Measurements from ENCODE around the gene PIEZO1. TPM values are rescaled to one million over a fixed set of nuclear protein-coding genes. Genes with fewer than 3 reads are reported as not detected.

Gene PIEZO1
- total RNA-seq, 1 experiment from 2014 or later: 375 TPM

DNA sequence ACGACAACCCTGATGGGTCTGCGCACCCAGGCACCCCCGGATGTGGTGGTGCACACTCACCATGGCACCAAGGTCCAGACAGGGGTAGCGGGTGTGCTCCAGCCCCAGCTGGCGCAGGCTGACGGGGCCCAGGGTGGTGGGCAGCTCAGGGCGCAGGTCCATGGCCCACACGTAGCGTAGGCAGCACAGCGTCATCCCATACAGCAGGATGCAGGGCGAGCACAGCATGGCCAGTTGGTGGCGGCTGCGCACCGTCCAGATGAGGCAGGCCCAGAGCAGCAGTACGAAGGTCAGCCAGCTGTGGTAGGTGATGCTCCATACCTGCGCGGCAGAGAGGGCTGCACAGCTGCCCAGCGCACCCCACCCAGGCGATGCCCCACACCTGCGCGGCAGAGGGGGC, 48.9 kb downstream of the PIEZO1 start:
- no peak for DNase-seq (ENCODE audit: low spot score)

DNA sequence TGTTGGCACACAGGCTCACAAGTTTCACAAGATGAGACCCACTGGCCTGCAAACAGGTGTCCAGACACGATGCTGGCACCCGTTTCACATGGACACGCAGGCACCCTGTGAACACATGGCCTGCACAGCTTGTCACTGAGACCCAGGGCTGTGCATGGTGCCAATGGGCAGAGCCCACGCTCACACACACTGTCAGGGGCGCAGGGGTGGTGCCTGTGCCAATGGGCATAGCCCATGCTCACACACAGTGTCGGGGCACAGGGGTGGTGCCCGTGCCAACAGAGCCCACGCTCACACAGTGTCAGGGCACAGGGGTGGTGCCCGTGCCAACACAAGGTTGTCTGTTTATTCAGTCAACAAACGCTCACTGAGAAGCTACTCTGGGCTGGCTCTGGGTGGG, 49.4 kb downstream of the PIEZO1 start:
- DNase-seq (ENCODE audit: low spot score): no peak

DNA sequence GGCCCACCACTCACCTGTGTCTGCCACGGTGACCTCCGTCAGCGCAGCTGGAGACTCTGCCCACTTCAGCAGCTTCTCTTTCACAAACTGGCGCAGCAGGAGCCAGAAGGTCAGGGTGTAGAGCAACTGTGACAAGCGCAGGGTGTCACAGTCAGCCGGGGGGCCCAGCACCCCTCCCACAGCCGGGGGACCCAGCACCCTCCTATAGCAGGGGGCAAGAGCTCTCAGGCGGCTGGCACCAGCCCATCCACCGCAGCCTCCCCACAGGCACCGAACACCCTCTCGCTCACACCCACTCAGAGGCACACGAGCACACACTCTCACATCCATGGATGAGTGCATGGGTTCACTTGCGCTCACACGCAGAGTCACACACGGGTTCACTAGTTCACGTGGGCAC, 49.9 kb downstream of the PIEZO1 start:
- no peak for DNase-seq (ENCODE audit: low spot score)

DNA sequence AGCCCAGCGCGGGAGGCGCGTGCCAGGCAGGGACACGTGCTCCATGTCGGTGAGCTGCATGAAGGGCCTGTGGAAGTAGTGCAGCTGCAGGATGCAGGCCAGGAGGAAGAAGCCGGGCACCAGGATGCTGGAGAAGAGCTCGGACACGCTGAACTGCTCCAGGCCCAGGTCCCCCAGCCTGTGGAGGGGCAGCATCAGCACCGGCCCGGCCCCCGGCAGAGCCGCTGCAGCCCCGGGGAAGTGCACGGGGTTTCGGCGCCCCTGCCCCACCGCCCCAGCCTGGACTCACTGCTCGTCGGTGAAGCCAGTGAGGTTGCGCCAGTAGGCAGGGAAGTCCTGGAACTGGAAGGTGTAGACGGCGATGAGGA, 50.7 kb downstream of the PIEZO1 start:
- DNase-seq (ENCODE audit: low spot score): no peak

DNA sequence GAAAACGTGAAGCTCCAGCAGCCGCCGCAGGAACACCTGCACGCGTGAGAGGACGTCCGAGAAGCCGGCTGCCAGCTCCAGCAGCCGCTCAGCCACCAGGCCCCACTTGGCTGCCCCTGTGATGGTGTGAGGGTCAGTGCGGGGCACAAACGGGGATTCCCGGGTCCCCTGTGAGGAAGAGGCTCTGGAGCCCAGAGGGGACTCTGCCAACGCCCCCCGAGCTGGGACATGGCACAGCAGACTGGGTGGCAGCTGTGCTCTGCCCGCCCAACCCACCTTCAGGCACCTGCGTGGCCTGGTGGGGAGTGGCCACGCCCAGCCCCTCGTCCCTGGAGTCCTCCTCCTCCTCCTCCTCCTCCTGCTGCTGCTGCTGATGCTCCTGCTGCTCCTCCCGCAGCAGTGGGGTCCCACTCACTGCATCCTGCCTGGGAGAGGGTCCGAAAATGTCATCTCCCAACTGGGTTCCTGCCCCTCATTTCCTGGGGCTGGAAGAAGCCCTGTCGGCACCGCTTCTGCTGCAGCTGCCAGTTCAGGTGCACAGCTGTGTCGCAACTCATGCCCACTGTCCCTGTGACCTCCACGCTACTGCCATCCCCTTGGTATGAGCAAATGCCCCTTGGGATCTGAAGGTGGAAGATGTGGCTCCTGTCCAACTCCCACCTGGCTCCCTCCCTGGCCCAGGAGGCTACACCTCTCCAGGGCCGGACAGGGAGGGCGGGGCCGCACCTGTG, 51.2 kb downstream of the PIEZO1 start:
- DNase-seq (ENCODE audit: low spot score): no peak

DNA sequence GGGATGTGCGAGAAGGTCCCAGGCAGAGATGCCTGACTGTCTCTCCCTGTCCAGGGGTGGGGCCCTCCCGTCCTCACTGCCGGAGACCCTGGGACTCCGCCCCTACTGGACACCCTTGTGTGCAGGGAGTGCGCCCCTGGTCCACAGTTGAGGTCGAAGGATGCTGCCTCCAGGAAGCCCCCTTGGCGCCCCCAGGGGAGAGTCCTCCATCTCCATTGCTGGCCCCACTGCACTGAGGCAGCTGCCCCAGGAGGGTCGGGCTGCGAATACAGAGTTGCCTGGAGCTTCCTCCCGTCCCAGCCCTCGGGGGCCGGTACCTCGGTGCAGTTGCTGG, 52.1 kb downstream of the PIEZO1 start:
- DNase-seq (ENCODE audit: low spot score): no peak

DNA sequence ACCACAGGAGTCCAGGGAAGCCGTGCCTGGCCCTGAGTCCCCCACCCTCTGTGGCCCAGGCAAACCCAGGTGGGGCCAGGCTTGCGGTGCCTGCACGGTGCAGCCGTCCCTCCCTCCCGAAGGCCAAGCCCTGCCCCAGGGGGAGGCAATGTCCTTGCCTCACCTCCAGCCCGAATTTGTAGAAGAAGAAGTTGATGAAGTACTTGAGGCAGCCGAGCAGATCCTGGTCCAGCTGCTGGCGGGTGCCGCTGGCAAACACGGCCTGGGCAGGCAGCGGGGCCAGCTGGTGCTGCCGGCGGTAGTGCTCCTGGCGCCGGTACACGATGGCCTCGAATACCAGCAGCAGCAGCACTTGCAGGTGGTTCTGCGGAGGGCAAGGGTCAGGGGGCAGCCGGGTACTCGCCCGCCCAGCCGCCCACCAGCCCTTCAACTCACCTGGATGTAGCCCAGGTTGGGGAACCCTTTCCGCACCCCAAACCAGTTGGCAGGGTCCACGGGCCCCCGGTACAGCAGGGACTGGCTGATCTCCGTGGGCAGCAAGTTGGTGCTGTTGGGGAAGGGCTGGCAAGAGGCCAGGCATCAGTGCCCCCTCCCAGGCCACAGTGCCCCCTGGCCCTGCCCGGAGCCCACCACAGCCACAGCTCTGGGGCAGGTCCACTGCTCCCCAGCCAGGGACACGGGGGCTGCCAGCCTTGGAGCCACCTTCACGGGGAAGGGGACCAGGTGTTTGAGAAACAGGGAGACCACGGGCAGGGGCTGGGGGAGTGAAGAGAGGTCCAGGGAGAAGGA, 52.7 kb downstream of the PIEZO1 start:
- DNase-seq (ENCODE audit: low spot score): no peak

DNA sequence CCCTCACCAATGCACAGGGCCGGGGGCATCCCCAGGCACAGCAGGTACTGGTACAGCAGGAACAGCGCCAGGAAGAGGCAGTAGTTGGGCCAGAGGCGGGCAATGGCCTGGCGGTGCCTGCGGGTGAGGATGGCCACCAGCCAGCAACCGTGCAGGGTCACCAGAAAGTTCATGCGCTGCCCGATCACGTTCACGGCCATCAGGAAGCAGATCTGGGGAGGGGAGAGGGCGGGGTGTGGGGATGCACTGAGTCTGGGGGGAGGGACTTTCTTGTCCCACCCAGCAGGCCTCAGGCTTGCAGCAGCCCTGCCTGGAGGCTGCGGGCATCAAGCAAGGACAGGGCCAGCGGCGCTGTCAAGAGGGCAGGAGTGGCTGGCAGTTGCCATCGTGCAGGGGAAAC, 53.3 kb downstream of the PIEZO1 start:
- no peak for DNase-seq (ENCODE audit: low spot score)

DNA sequence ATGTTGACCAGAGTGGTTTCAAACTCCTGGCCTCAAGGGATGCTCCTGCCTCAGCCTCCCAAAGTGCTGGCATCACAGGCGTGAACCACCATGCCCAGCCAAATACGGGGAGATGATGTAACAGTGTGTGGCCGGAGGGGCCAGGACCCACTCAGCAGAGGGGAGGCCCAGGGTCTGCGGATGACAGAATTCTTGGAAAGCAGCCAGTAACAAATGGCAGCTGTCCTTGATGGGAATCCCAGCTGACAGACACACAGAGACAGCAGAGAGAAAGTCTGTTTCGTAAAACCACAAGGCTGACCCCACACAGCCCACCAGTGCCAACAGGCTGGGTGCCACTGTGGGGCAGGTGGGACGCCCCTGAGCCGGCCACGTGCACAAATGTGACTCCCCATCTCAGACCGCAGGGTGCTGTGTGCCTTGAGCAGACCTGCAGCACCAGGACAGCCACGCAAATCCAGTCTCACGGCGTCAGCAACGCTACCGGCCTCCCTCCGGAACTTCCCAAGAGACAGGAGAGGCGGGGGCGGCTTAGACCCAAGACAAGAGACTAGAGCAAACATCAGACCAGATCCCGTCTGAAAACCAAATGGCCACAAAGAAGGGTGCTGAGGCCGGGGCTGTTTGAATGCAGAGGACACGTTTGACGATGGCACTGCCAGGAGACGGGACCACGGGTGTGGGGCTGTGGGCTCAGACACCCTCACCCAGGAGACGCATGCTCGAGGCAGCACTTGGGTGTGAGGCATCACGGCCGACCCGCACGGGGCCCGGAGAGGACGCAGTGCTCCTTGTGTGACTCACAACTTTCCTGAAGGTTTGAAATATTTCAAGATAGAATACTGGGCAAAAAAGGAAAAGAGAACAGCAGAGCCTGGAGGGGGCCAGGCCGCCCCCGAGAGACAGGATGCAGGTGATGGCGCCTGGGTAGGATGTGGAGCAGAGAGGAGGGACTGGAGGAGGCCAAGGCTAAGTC, 54.1 kb downstream of the PIEZO1 start:
- no peak for DNase-seq (ENCODE audit: low spot score)

DNA sequence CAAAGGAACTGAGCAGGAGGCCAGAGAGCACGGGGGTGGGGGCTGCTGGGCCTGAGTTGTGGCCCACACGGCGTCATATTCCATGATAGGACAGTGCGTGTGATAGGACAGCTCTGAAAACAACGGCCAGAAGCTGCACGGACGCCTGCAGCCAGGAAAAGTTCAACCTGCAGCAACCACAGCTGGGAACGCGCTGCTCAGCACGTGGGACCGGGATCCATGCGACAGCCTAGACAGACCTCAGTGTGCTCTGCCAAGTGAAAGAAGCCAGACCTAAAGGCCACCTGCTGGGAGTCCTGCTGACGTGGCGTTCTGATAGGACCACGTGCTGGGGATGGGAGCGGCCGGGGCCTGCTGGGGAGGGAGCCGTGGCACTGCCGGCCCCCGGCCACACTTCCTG, 57.1 kb downstream of the PIEZO1 start:
- no peak for DNase-seq (ENCODE audit: low spot score)

DNA sequence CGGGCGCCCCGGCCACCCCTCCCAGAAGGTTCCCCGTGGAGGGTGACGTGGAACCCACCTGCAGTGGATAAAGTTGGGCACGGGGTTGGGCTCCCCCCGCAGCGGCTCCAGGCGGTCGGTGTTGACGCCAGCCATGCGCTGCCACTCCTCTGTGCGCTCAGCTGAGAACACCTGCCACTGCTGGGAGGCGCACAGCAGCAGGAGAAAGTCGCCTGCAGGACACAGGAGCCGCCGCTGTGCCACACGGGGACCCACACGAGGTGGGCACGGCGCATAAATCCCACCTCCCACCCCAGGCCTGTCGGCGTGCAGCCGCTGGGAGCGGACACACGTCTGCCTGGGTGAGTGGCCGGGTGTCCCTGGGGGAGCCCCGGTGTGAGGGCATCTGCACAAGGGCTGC, 58.0 kb downstream of the PIEZO1 start:
- DNase-seq (ENCODE audit: low spot score): no peak

DNA sequence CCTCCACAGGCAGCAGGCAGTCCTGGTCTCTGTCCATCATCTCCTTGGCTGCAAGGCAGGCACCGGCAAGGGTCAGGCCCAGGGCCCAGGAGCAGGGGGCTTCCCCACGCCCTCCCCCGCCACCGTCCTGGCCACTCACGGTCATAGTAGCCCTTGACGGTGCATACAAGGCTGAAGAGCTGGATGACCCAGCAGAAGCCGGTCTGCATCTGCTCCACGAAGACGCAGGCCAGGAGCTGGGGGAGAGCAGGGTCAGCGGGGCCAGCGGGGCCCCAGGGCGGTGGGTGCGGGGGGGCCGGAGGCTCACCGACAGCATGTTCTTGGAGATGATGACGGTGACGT, 58.6 kb downstream of the PIEZO1 start:
- no peak for DNase-seq (ENCODE audit: low spot score)

DNA sequence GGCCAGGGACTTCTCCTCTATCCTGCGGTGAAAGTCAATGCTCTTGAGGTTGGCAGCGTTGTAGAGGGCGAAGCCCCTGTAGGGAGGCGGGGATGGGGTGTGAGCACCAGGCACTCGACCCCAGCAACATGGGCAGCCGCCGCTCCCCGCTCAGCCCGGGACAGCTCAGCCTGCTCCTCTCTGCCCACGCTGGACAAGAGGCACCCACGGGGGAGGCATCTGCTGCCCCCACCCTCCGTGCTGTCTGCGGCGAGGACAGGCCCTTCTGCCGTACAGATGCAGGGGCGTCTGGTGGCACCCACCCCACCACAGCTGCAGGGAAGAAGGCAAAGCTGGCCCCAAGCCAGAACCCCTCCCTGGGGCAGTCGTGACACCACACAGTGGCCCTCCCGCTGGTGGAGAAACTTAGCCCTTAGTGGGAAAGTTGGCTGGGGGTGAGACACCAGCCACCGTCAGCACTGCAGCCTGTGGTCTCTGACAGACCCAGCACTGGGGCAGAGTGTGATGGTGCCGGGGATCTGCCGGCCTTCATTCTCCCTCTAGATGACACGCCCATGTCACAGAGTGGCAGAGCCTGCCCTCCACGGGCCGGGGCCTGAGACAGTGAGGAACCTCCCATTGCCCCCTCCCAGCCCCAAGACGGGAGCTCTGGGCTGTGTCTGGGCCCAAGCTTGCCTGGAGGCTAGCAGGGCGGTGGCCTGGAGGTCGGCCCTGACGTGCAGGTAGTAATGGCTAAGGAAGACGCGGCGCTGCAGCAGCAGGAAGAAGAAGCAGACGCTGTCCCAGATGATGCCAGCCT, 59.2 kb downstream of the PIEZO1 start:
- no peak for DNase-seq (ENCODE audit: low spot score)

DNA sequence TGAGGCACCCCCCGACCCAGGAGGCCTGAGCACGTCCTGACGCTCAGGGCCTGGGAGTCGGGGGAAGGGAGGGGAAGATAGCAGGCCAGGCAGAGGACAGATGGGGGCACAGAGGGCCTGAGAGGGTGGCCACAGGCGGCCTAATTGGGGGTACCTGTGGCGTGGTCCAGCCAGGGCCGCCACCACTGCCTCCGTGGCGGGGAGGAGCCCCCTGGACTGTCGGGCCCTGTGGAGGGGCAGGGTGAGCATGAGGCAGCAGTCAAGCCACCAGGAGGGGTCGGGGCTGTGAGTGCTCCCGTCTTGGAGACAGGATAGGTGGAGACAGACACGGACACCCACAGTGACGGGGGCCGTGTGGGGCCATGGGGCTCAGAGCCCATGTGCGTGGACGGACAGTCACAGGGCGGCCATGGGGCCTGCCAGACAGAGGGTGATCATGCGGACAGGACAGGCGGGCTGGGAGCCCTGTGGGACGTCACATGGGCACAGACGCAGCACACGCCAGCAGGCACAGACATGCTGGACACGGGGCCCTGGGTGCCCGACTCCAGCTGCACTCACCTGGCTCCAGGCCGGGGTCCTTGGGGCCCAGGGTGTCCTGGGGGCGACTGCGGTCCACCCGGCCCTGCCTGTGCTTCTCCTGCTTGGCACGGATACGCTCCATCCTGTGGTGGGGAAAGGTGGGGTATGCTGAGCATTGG, 60.0 kb downstream of the PIEZO1 start:
- no peak for DNase-seq (ENCODE audit: low spot score)

DNA sequence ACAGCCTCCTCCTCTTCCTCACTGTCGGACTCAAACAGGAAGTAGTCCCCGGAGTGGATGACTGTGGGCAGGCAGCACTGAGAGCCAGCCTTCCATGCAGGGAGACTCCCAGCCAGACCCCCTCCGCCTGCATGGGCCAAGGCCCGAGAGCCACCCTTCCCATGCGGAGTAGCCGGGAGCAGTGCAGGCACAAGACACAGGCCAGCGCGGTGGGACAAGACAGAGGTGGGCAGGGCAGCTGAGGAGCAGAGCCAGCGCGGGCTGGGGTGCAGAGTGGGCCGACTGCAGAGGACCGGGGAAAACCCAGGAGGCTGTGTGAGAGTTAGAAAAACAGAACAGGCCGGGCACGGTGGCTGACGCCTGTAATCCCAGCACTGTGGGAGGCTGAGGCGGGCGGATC, 61.1 kb downstream of the PIEZO1 start:
- DNase-seq (ENCODE audit: low spot score): no peak

DNA sequence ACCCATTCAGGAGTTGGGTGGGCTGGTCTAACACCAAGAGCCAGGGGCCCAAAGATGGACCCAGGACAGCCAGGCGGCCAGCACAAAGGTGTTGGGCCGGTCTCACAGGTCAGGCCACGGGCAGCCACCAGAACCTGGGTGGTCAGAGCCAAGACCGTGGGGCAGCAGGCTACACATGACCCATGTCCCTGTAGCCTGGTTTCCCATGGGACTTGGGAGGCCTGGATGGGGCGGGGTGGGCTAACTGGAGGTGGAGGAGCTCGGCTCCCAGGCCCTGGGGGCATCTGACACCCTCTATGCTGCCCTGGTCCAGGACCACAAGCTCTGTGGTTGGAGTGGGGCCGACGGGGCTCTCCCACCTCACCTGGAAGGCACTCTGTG, 61.5 kb downstream of the PIEZO1 start:
- DNase-seq (ENCODE audit: low spot score): no peak

DNA sequence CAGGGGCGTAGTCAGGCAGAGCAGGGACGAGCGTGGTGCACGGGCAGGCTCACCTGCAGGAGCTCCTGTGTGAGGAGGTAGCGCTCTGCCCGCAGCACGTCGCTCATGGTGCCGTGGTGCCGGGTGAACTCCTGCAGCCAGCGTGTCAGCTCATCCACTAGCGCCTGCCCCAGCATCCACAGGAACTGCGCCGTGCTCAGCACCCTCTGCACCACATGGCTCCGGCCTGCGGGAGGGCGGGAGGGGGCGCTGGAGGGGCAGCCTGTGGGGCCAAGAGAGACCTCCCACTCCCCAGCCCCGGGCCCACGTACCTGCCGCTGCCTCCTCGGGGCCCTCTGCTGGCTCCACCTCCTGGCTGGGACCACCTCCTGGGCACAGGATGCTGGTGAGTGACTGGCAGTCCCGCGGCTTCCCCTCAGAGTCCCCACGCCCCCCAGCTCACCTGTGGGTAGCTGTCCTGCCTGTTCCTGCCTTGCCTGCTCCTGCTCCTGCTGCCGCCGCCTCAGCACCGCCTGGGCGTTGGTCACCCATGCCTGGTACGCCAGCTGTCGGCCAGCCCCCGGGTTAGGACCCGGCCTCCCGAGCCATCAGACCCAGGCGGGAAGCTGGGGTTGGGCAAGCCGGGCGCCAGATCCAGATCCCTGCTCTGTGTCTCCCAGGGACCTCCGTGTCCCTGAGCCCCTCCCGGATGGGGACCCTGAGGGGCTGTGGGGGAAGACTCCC, 62.1 kb downstream of the PIEZO1 start:
- no peak for DNase-seq (ENCODE audit: low spot score)

DNA sequence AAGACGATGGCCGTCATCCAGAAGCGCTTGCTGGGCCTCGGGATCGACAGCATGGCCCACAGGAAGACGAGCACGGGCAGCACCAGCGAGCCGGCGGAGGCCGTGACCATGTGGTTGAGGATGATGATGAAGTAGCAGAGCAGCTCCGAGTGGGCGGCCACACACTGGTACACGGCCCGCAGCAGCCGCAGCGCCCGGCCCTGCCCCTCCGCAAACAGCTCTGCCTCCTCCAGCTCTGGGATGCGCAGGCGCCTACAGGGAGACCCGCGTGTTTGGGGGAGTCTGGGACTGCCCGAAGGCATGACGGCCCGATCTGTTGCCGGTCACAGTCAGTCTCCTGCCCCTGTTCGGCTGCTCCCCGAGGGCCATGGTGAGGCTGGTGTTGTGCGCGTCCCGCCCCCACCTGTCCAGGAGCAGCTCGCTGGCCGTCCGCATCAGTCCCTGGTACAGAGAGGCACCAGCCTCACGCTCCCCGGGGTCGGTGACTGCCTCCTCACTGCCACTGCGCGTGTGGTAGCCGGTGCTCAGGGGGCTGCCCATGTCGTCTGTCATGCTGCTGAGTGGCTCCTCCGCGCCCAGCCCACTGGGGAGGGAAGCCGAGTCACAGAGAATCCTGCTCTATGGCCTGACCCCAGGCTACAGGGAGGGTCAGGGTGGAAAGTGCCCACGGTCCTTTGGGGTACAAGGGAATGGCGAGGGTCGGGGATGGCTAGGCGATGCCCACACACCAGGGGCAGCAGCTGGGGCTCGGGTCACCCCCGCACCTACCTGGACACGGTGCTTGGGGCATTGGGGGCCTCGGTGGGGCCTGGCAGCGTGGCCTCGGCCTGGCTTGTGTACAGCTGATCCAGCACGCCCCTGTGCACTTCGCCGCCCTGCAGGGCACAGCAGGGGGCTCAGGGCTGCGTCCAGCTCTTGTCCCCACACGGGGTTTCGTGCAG, 62.9 kb downstream of the PIEZO1 start:
- no peak for DNase-seq (ENCODE audit: low spot score)

DNA sequence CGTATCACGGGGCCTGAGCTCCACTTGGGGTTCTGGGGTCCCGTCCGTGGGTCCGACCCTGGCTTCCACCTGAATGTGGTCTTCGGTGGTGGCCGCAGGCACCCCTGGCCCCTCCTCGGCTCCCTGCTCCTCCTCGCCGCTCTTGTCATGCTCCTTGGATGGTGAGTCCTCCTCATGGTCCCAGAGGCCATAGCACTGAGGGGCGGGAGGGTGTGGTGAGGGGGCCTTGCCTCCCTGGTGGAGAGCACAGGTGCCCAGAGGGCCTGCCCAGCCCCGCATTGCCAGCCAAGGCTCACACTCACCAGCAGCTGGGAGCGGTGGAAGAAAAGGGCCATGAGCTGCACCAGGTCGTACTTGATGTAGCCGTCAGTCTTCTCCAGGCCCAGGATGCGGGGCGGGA, 63.8 kb downstream of the PIEZO1 start:
- no peak for DNase-seq (ENCODE audit: low spot score)
